8988T (cell line): Measurements from ENCODE around the gene SV2B.

Experiments used
- DNase-seq: peaks from one replicate; pipeline ENCODE4 v3.0.0; 2011

SV2B gene

GRCh38 chr15:91279486-91279885 is 179.4 kb downstream of the SV2B start:
- DNase-seq, result no peak

- no peak for DNase-seq
These were observed 181.9 kb downstream of the SV2B start for GRCh38 chr15:91281947-91282346.

GRCh38 chr15:91282486-91282885 is 182.4 kb downstream of the SV2B start:
- DNase-seq, result no peak

GRCh38 chr15:91283155-91283554 is 183.1 kb downstream of the SV2B start:
- DNase-seq, result no peak

- DNase-seq, result no peak
These were observed 184.9 kb downstream of the SV2B start for GRCh38 chr15:91284758-91285466.

- DNase-seq, result no peak
These were observed 189.3 kb downstream of the SV2B start for GRCh38 chr15:91289324-91289723.

- no peak for DNase-seq
These were observed 190.5 kb downstream of the SV2B start for GRCh38 chr15:91290553-91290952.

GRCh38 chr15:91291673-91292072 is 191.6 kb downstream of the SV2B start:
- DNase-seq, result no peak

- DNase-seq, result no peak
These were observed 194.3 kb downstream of the SV2B start for GRCh38 chr15:91294344-91294743.

GRCh38 chr15:91294795-91295194 is 194.7 kb downstream of the SV2B start:
- no peak for DNase-seq

- DNase-seq, result no peak
These were observed 198.0 kb downstream of the SV2B start for GRCh38 chr15:91298101-91298500.

GRCh38 chr15:91302588-91303439 is 202.8 kb downstream of the SV2B start:
- peak; percentile 33 for DNase-seq

- DNase-seq, result no peak
These were observed 204.2 kb downstream of the SV2B start for GRCh38 chr15:91304210-91304609.

GRCh38 chr15:91304786-91305185 is 204.7 kb downstream of the SV2B start:
- DNase-seq, result no peak

GRCh38 chr15:91306144-91306543 is 206.1 kb downstream of the SV2B start:
- DNase-seq, result no peak

- DNase-seq, result no peak
These were observed 207.5 kb downstream of the SV2B start for GRCh38 chr15:91307601-91308000.

- DNase-seq, result no peak
These were observed 208.1 kb downstream of the SV2B start for GRCh38 chr15:91308199-91308598.

- DNase-seq, result no peak
These were observed 208.8 kb downstream of the SV2B start for GRCh38 chr15:91308855-91309254.

GRCh38 chr15:91311986-91312385 is 211.9 kb downstream of the SV2B start:
- no peak for DNase-seq

- no peak for DNase-seq
These were observed 216.1 kb downstream of the SV2B start for GRCh38 chr15:91316126-91316525.

GRCh38 chr15:91318516-91318915 is 218.5 kb downstream of the SV2B start:
- DNase-seq, result no peak

GRCh38 chr15:91318931-91319330 is 218.9 kb downstream of the SV2B start:
- DNase-seq, result no peak

GRCh38 chr15:91319371-91320059 is 219.5 kb downstream of the SV2B start:
- DNase-seq, result no peak

GRCh38 chr15:91320101-91320500 is 220.0 kb downstream of the SV2B start:
- DNase-seq, result no peak
